Body of pancreas (tissue), 4 donors: ENCODE measurements around the gene FLAD1.

Source experiments
- POLR2A ChIP-seq, 3 donors: fragments of 450-650 bp; IDR thresholded peaks; one replicate each; pipeline ENCODE4 v1.6.1; 2016; ENCODE audit warnings: antibody characterized with exemption in 3 of 3, mild to moderate bottlenecking in 2 of 3
- TF ChIP-seq, protein P1 (sequence below), 7 experiments: fragments of 450-650 bp in 4 of 7; fragments of 200-600 bp in 3 of 7; sonication (generic) in 3 of 7; IDR thresholded peaks; one replicate each; pipeline ENCODE4 v1.5.1; 2016 to 2019; ENCODE audit warnings: antibody characterized with exemption in 7 of 7

DNA sequence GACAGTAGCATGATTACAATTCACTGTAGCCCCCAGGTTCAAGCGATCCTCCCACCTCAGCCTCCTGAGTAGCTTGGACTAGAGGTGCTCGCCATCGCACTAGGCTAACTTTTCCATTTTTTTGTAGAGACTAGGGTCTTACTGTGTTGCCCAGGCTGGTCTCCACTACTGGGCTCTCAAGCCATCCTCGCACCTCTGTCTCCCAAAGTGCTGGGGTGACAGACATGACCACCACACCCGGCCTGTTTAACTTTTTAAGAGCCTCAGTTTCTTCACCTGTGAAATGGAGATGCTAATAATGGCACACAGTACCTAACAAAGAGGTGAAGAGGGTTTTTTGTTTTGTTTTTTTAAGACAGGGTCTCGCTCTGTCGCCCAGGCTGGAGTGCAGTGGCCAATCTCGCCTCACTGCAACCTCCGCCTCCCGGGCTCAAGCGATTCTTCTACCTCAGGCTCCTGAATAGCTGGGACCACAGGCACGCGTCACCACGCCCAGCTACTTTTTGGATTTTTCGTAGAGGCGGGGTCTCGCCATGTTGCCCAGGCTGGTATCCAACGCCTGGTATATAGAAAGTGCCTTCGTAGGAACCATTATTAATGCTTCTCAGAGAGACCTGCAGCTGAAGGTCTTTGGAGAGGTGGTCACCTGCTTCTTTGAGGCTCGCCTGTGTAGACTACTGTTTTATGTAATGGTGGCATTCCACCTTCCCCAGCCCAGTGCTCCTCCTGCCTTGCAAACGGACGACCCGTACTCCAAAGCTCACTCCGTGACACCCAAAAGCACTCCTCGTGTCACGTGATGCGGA is 47.2 kb upstream of the FLAD1 start:
- TF ChIP-seq POLR2A (IDR thresholded peaks at IDR 0.05): no peak
- TF ChIP-seq, protein P1, sequence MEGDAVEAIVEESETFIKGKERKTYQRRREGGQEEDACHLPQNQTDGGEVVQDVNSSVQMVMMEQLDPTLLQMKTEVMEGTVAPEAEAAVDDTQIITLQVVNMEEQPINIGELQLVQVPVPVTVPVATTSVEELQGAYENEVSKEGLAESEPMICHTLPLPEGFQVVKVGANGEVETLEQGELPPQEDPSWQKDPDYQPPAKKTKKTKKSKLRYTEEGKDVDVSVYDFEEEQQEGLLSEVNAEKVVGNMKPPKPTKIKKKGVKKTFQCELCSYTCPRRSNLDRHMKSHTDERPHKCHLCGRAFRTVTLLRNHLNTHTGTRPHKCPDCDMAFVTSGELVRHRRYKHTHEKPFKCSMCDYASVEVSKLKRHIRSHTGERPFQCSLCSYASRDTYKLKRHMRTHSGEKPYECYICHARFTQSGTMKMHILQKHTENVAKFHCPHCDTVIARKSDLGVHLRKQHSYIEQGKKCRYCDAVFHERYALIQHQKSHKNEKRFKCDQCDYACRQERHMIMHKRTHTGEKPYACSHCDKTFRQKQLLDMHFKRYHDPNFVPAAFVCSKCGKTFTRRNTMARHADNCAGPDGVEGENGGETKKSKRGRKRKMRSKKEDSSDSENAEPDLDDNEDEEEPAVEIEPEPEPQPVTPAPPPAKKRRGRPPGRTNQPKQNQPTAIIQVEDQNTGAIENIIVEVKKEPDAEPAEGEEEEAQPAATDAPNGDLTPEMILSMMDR (IDR thresholded peaks at IDR 0.05): no peak
